ENCODE results near the gene ZNRF3. TPM values are rescaled to one million over a fixed set of nuclear protein-coding genes. Genes with fewer than 3 reads are reported as not detected.
"Not testable (repeated sequence)": the region's sequence is repeated elsewhere in the genome, so short reads cannot be mapped to it uniquely, and the experiment has no call there.

ZNRF3 gene
- total RNA-seq, 1 donor from 2014 or later = 0.69 TPM

DNA sequence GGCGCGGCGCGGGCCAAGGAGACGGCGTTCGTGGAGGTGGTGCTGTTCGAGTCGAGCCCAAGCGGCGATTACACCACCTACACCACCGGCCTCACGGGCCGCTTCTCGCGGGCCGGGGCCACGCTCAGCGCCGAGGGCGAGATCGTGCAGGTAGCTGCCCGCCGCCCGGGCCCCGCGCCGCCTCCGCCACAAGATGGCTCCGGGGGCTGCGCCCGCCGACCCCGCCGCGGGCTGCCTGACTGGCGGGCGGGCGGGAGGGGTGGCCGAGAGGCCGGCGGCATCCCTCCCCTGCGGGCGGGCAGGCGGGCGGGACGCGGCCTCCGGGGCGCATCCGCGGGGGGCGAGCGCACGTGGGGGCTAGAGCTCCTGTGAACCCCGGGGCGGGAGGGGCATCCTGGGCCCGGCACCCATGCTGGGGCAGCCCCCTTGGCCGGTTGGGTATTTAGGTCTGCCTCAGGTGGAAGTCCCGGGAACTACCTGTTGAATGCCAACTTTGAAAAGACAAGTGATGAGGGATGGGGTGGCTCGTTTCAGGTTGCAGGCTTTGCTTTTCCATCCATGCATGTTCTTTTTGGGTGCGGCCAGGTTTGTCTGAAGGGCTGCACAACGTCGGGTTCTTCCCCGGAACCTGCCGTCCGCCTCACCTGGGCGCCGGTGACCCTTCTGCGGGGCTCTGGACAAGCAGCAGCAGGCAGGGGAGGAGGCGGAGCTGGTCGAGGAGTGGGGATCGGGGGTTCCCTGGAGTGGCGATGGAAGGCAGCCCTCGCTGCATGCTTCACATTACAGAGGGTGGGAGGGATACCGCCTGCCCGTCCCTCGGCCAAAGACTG is 760 bp downstream of the ZNRF3 start:
- H3K9me3 Mint-ChIP-seq = no peaks in the 10 kb centered on the region
- intact Hi-C loops (cut with micrococcal nuclease) = loop anchor here (1.0 to 10.0 kb wide), 7 partner anchors 83 to 1001 kb away; partner anchors contain the start of genes CCDC117, HSCB, MTMR3 and PITPNB
- CTCF ChIA-PET = no interaction called here
- TF ChIP-seq, protein P1, sequence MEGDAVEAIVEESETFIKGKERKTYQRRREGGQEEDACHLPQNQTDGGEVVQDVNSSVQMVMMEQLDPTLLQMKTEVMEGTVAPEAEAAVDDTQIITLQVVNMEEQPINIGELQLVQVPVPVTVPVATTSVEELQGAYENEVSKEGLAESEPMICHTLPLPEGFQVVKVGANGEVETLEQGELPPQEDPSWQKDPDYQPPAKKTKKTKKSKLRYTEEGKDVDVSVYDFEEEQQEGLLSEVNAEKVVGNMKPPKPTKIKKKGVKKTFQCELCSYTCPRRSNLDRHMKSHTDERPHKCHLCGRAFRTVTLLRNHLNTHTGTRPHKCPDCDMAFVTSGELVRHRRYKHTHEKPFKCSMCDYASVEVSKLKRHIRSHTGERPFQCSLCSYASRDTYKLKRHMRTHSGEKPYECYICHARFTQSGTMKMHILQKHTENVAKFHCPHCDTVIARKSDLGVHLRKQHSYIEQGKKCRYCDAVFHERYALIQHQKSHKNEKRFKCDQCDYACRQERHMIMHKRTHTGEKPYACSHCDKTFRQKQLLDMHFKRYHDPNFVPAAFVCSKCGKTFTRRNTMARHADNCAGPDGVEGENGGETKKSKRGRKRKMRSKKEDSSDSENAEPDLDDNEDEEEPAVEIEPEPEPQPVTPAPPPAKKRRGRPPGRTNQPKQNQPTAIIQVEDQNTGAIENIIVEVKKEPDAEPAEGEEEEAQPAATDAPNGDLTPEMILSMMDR (IDR thresholded peaks at IDR 0.05) = no peak
- ATAC-seq (ENCODE audit: low read depth) = no peak
- peaks cover 26% of the 10 kb centered on the region for H3K4me1 Mint-ChIP-seq
- peaks cover 17% of the 10 kb centered on the region for H3K27me3 Mint-ChIP-seq
- POLR2A ChIA-PET = interaction anchor here (1.3 kb wide), 1 partner anchor 143 kb away, joined by 3 read pairs; the partner anchor contains the start of genes CHEK2 and HSCB
- H3K36me3 Mint-ChIP-seq (ENCODE audit: low read depth) = no peaks in the 10 kb centered on the region
- H3K27ac Mint-ChIP-seq = no peak overlapping the region
- H3K4me3 Mint-ChIP-seq = peak overlapping the region; percentile 58
- peak; percentile 40 for DNase-seq

DNA sequence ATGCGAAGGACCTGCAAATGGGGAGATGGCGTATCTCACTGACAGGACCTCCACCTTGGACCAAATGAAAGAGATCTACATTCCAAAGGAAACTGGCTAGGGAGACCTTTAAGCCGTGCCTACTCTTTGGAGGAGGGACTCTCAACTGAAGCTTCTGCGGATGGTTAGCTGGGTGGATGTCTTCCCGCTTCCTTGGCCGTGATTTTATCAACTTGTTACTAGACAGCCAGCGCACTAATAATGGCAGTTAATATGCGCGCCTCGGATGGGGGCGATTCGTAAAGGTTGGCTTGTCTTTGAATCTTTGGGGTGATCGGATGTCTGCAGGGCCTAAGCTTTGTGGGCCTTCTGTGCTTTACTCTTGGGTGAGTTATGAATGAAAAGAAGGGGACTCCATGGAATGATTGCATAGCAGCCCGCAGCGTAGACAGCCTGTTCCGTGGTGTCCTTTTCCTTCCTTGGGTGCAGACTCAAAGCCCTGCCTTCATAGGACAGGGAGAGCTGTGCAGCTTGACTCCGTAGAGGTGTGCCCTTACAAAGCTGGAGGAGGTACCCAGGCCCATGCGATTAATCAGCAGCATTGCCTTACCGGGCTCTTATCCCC is 1.5 kb downstream of the ZNRF3 start:
- intact Hi-C loops (cut with micrococcal nuclease) = loop anchor here (10.0 kb wide), 1 partner anchor 1000 kb away; the partner anchor contains the start of gene MTMR3
- ATAC-seq (ENCODE audit: low read depth) (no peak), DNase-seq (no peak)
- Mint-ChIP-seq H3K27ac (no peak overlapping the region), H3K4me1 (peaks cover 28% of the 10 kb centered on the region), H3K27me3 (peaks cover 22% of the 10 kb centered on the region), H3K36me3 (ENCODE audit: low read depth) (no peaks in the 10 kb centered on the region), H3K9me3 (no peaks in the 10 kb centered on the region), H3K4me3 (peak overlapping the region; percentile 58)
- ChIA-PET CTCF (no interaction called here), POLR2A (no interaction called here)
- TF ChIP-seq, protein P1 (IDR thresholded peaks at IDR 0.05) = no peak

DNA sequence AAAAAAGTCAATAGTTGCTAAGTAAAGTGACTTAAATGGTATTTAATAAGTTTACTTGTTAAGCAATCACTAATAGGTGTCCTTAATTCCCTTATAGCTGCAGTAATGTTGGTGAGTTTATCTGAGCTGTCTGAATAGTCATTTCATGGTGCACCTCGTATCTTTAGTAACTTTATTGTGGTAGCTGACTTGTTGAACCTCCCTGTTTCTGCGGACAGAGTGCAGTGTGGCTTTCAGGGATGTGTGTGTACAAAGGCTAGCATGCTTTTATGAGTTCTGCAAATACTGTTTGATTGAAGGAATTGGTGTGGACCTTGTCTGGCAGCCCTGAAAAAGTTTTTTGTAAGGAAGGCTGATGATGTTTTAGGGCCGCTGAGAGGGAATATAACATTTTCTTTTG is 2.6 kb downstream of the ZNRF3 start:
- ChIA-PET CTCF (no interaction called here), POLR2A (no interaction called here)
- no peaks in the 10 kb centered on the region for H3K9me3 Mint-ChIP-seq
- no peak for ATAC-seq (ENCODE audit: low read depth)
- DNase-seq = no peak
- H3K4me1 Mint-ChIP-seq = peaks cover 24% of the 10 kb centered on the region
- no peak overlapping the region for H3K4me3 Mint-ChIP-seq
- intact Hi-C loops (cut with micrococcal nuclease) = loop anchor here (10.0 kb wide), 1 partner anchor 999 kb away; the partner anchor contains the start of gene MTMR3
- TF ChIP-seq, protein P1 (IDR thresholded peaks at IDR 0.05) = no peak
- no peaks in the 10 kb centered on the region for H3K36me3 Mint-ChIP-seq (ENCODE audit: low read depth)
- H3K27ac Mint-ChIP-seq = no peak overlapping the region
- H3K27me3 Mint-ChIP-seq = peaks cover 22% of the 10 kb centered on the region

DNA sequence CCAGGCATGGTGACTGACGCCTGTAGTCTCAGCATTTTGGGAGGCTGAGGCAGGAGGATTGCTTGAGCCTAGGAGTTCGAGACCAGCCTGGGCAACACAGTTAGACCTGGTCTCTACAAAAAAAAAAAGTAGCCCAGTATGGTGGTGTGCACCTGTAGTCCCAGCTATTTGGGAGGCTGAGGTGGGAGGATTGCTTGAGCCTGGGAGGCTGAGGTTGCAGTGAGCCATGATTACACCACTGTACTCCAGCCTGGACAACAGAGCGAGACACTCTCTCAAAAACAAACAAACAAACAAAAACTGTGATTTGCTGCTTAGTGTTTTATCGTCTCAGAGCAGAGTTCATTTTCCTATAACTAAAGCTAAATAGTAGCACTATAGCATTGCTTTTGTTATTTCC is 3.3 kb downstream of the ZNRF3 start:
- POLR2A ChIA-PET; H3K4me3 Mint-ChIP-seq; ATAC-seq (ENCODE audit: low read depth); CTCF ChIA-PET; H3K9me3 Mint-ChIP-seq; DNase-seq; H3K27ac Mint-ChIP-seq; H3K36me3 Mint-ChIP-seq (ENCODE audit: low read depth): not testable (repeated sequence)
- H3K27me3 Mint-ChIP-seq = peaks cover 24% of the 10 kb centered on the region
- peaks cover 24% of the 10 kb centered on the region for H3K4me1 Mint-ChIP-seq
- intact Hi-C loops (cut with micrococcal nuclease) = loop anchor here (10.0 kb wide), 1 partner anchor 998 kb away; the partner anchor contains the start of gene MTMR3

DNA sequence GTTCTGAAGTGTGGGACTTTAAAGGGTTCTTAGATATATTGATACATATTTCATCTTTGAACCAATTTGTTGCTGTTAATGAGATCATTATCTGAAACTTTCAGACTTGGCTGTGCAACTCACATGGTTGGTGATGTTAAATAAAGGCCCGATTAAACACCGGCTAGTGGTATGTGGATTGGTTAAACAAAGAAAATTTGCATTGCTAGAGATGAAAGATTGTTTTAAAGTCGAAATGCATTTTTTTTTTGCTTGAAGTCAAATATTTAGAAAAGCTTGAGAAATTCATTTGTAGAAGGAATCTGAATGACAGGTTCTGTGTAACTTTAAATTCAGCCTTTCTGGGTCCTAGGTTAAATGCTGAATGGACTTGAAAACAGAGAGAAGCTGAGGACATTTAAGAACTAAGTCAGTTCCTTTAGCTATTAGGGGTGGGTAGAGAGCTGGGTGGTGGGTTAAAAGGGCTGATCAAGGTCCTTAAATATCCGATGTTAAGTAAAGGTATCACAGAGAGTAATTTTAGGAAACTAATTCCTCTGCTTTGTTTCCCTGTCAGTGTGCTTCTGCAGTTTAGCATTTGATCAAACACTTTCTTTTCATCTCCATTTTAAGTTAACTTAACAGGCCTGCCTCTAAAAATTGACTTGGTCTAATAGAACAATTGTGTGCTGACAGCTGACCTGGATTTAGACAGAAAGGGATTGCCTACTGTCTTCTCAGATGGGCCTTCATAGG is 4.5 kb downstream of the ZNRF3 start:
- Mint-ChIP-seq H3K27me3 (peaks cover 27% of the 10 kb centered on the region), H3K4me3 (no peak overlapping the region), H3K4me1 (peaks cover 16% of the 10 kb centered on the region), H3K9me3 (no peaks in the 10 kb centered on the region), H3K36me3 (ENCODE audit: low read depth) (no peaks in the 10 kb centered on the region), H3K27ac (no peak overlapping the region)
- POLR2A ChIA-PET = no interaction called here
- no peak for DNase-seq
- TF ChIP-seq, protein P1 (IDR thresholded peaks at IDR 0.05) = no peak
- intact Hi-C loops (cut with micrococcal nuclease) = loop anchor here (10.0 kb wide), 1 partner anchor 997 kb away; the partner anchor contains the start of gene MTMR3
- CTCF ChIA-PET = no interaction called here
- no peak for ATAC-seq (ENCODE audit: low read depth)

Measured in activated B cell treated with CpG ODN at 0.5 μM for 24 hours (primary cell).